ENCODE measurements around the gene BCL2L13.
"Not testable (repeated sequence)": the region's sequence is repeated elsewhere in the genome, so short reads cannot be mapped to it uniquely, and the experiment has no call there.

DNA sequence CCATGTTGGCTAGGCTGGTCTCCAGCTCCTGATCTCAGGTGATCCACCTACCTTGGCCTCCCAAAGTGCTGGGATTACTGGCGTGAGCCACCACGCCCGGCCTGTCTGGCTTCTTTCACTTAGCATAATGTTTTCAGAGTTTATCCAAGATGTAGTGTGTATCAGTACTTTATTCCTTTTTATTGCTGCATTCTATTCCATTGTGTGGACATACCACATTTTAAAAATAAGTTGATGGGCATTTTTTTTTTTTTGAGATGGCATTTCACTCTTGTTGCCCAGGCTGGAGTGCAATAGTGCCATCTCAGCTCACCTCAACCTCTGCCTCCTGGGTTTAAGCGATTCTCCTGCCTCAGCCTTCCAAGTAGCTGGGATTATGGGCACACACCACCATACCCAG is 3.8 kb downstream of the BCL2L13 start:
- TF ChIP-seq, protein P1, sequence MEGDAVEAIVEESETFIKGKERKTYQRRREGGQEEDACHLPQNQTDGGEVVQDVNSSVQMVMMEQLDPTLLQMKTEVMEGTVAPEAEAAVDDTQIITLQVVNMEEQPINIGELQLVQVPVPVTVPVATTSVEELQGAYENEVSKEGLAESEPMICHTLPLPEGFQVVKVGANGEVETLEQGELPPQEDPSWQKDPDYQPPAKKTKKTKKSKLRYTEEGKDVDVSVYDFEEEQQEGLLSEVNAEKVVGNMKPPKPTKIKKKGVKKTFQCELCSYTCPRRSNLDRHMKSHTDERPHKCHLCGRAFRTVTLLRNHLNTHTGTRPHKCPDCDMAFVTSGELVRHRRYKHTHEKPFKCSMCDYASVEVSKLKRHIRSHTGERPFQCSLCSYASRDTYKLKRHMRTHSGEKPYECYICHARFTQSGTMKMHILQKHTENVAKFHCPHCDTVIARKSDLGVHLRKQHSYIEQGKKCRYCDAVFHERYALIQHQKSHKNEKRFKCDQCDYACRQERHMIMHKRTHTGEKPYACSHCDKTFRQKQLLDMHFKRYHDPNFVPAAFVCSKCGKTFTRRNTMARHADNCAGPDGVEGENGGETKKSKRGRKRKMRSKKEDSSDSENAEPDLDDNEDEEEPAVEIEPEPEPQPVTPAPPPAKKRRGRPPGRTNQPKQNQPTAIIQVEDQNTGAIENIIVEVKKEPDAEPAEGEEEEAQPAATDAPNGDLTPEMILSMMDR (IDR thresholded peaks at IDR 0.05; ENCODE audit: low read length), result not testable (repeated sequence)
- TF ChIP-seq EZH2 (optimal IDR thresholded peaks at IDR 0.05; ENCODE audit: low read depth, low read length); EZH2phosphoT487 (IDR thresholded peaks at IDR 0.05; ENCODE audit: low read length): not testable (repeated sequence)

All from MM.1S (cell line).